SK-N-SH (cell line): ENCODE measurements around the gene SLC2A14. TPM values are rescaled to one million over a fixed set of nuclear protein-coding genes. Genes with fewer than 3 reads are reported as not detected.

Experiments used
- CTCF ChIA-PET: fragments of 300-600, 350-600 bp; formaldehyde crosslinking; extraction: SDS; loops from one replicate; lab custom pipeline; 2021; lab: Yijun Ruan, JAX
- POLR2A ChIA-PET: fragments of 350-600 bp; sonication (Branson Sonifier 250); formaldehyde crosslinking; extraction: SDS; loops from one replicate; lab custom pipeline; 2020; ENCODE audit warnings: antibody characterized with exemption, inconsistent platforms; lab: Yijun Ruan, JAX
- DNase-seq: peaks from one replicate; pipeline ENCODE4 v3.0.0; 2012
- H2AFZ ChIP-seq: fragments of 200-600 bp; sonication (generic); 2 replicates; pipeline ENCODE4 v1.8.1; 2016; ENCODE audit warnings: antibody characterized with exemption, mild to moderate bottlenecking, low read depth
- H3F3A ChIP-seq: fragments of 200-600 bp; sonication (generic); replicated peaks from 2 replicates; pipeline ENCODE3; 2016; ENCODE audit warnings: antibody characterized with exemption, mild to moderate bottlenecking; ENCODE audit not compliant: insufficient read depth
- H3K27ac ChIP-seq, 2 experiments: fragments of 200-500 bp in 1 of 2; fragments of 200-600 bp in 1 of 2; sonication (Bioruptor generic) in 1 of 2; sonication (generic), shearing (Covaris generic) in 1 of 2; 2 replicates each; pipeline versions ENCODE4 v1.5.1 to v1.6.1; 2014 to 2016; ENCODE audit warnings: low read depth in 2 of 2, inconsistent platforms in 1 of 2, low read length in 1 of 2, mild to moderate bottlenecking in 1 of 2, mixed read lengths in 1 of 2
- H3K27me3 ChIP-seq: fragments of 200-600 bp; sonication (generic), shearing (Covaris generic); 2 replicates; pipeline ENCODE4 v1.6.1; 2016; ENCODE audit warnings: mixed run types; ENCODE audit not compliant: insufficient read depth
- H3K36me3 ChIP-seq, 2 experiments: fragments of 200-500 bp in 1 of 2; fragments of 200-600 bp in 1 of 2; sonication (Bioruptor generic) in 1 of 2; sonication (generic) in 1 of 2; replicated peaks in 1 of 2; 2 replicates each; pipeline versions ENCODE3 to v1.5.1; 2014 to 2016; ENCODE audit warnings: low read length in 1 of 2, mild to moderate bottlenecking in 1 of 2; ENCODE audit not compliant: insufficient read depth in 2 of 2, control insufficient read depth in 1 of 2
- H3K4me1 ChIP-seq, 2 experiments: fragments of 200-500 bp in 1 of 2; fragments of 200-600 bp in 1 of 2; sonication (Bioruptor generic) in 1 of 2; sonication (generic), shearing (Covaris generic) in 1 of 2; 2 replicates each; pipeline versions ENCODE4 v1.5.1 to v1.6.1; 2014 to 2016; ENCODE audit warnings: low read depth in 1 of 2, low read length in 1 of 2, mixed run types in 1 of 2; ENCODE audit not compliant: insufficient read depth in 2 of 2, control insufficient read depth in 1 of 2
- H3K4me2 ChIP-seq: fragments of 200-600 bp; sonication (generic), shearing (Covaris generic); 2 replicates; pipeline ENCODE4 v1.6.1; 2017; ENCODE audit warnings: mixed run types
- H3K4me3 ChIP-seq, 2 experiments: fragments of 200-500 bp in 1 of 2; fragments of 200-600 bp in 1 of 2; sonication (Bioruptor generic) in 1 of 2; sonication (generic), shearing (Covaris generic) in 1 of 2; 2 replicates each; pipeline versions ENCODE4 v1.5.1 to v1.8.1; 2014 to 2016; ENCODE audit warnings: low read depth in 2 of 2, inconsistent platforms in 1 of 2, low read length in 1 of 2, mild to moderate bottlenecking in 1 of 2, mixed read lengths in 1 of 2, moderate library complexity in 1 of 2
- H3K79me2 ChIP-seq: fragments of 200-600 bp; sonication (generic); 2 replicates; pipeline ENCODE4 v1.8.1; 2017; ENCODE audit warnings: mild to moderate bottlenecking; ENCODE audit not compliant: insufficient read depth
- H3K9ac ChIP-seq: fragments of 200-600 bp; sonication (generic); 2 replicates; pipeline ENCODE4 v1.6.1; 2017; ENCODE audit warnings: mixed run types
- H3K9me2 ChIP-seq: fragments of 200-600 bp; sonication (generic); 2 replicates; pipeline ENCODE4 v1.6.1; 2017; ENCODE audit warnings: mixed run types
- H3K9me3 ChIP-seq: fragments of 200-600 bp; sonication (generic); 2 replicates; pipeline ENCODE4 v1.6.1; 2017; ENCODE audit warnings: mixed run types, mild to moderate bottlenecking, moderate library complexity
- H4K20me1 ChIP-seq: fragments of 200-600 bp; sonication (generic); 2 replicates; pipeline ENCODE4 v1.6.1; 2017; ENCODE audit warnings: mild to moderate bottlenecking, mixed run types; ENCODE audit not compliant: insufficient read depth
- CTCF ChIP-seq: fragments of 200-600 bp; sonication (generic); IDR thresholded peaks from 2 replicates; pipeline ENCODE4 v1.6.1; 2017; ENCODE audit warnings: antibody characterized with exemption, mild to moderate bottlenecking, moderate library complexity
- EZH2phosphoT487 ChIP-seq: fragments of 200-600 bp; sonication (generic); IDR thresholded peaks from 2 replicates; pipeline ENCODE4 v1.6.1; 2017; ENCODE audit warnings: low read depth, mixed run types, mild to moderate bottlenecking, antibody characterized with exemption, moderate library complexity, borderline replicate concordance
- FOXM1 ChIP-seq: IDR thresholded peaks from 2 replicates; pipeline ENCODE4 v1.4.0; 2012; ENCODE audit warnings: low read depth, mild to moderate bottlenecking
- GATA2 ChIP-seq: sonication (generic); formaldehyde crosslinking; IDR thresholded peaks from 2 replicates; pipeline ENCODE4 v1.5.0; 2020; ENCODE audit warnings: mild to moderate bottlenecking, missing genetic modification reagents
- IRF3 ChIP-seq: fragments of 150-350 bp; IDR thresholded peaks from 2 replicates; pipeline ENCODE4 v1.6.1; 2016; ENCODE audit warnings: mild to moderate bottlenecking, low read depth, low read length
- JUND ChIP-seq: IDR thresholded peaks from 2 replicates; pipeline ENCODE4 v1.4.0; 2012
- MAX ChIP-seq: IDR thresholded peaks from 2 replicates; pipeline ENCODE4 v1.4.0; 2012; ENCODE audit warnings: low read depth
- RCOR1 ChIP-seq: fragments of 150-350 bp; IDR thresholded peaks from 2 replicates; pipeline ENCODE4 v1.6.1; 2017; ENCODE audit warnings: antibody characterized with exemption, low read length
- REST ChIP-seq: IDR thresholded peaks from 2 replicates; pipeline ENCODE4 v1.6.1; 2012; ENCODE audit warnings: mild to moderate bottlenecking, low read depth, low read length, moderate library complexity
- SMC3 ChIP-seq: IDR thresholded peaks from 2 replicates; pipeline ENCODE4 v1.6.1; 2012; ENCODE audit warnings: low read depth, low read length, improper control_type of control experiment
- TCF12 ChIP-seq: IDR thresholded peaks from 2 replicates; pipeline ENCODE4 v1.4.0; 2012
- YY1 ChIP-seq: IDR thresholded peaks from 2 replicates; pipeline ENCODE4 v1.4.0; 2012; ENCODE audit warnings: low read depth, mild to moderate bottlenecking
- WGBS: methylation state at CpG from one replicate; pipeline ENCODE4 v1.1.6; 2017; ENCODE audit warnings: low lambda C conversion rate; 5-methylcytosine and 5-hydroxymethylcytosine counted together
- polyA plus RNA-seq, 3 experiments: library from polyadenylated mRNA; depleted of rRNA; stranded (reverse); fragments of >200 nt; gene quantifications; 2 replicates each; pipeline ENCODE4 v1.2.3, GENCODE V29; 2012

SLC2A14 gene
- polyA plus RNA-seq, 1 of the 3 experiments (the other 2 are of a cell fraction) = 0.39 TPM

GRCh38 chr12:7781274-7781673 is 91.4 kb downstream of the SLC2A14 start:
- CTCF ChIA-PET = no interaction called here
- Histone ChIP-seq H3K27me3 (peaks cover 26% of the 10 kb centered on the region; the same call in 1 of the 2 replicates), H3K79me2 (no peaks in the 10 kb centered on the region), H3K4me2 (no peak overlapping the region), H3K9me2 (no peaks in the 10 kb centered on the region), H2AFZ (no peak overlapping the region), H3K36me3 (no peaks in the 10 kb centered on the region), H3K9ac (no peak overlapping the region), H4K20me1 (no peaks in the 10 kb centered on the region), H3K9me3 (no peaks in the 10 kb centered on the region), H3K4me3 (no peak overlapping the region), H3K27ac (no peak overlapping the region), H3K4me1 (no peaks in the 10 kb centered on the region), H3F3A (no peaks in the 10 kb centered on the region)
- 29% methylated on average over 3 of the region's 3 CpGs for WGBS
- POLR2A ChIA-PET = no interaction called here
- DNase-seq = no peak
- TF ChIP-seq SMC3 = no peak
- TF ChIP-seq FOXM1 = no peak
- no peak for TF ChIP-seq IRF3
- no peak for TF ChIP-seq MAX
- TF ChIP-seq YY1 = no peak
- no peak for TF ChIP-seq RCOR1
- no peak for TF ChIP-seq CTCF
- no peak for TF ChIP-seq JUND
- TF ChIP-seq REST = no peak
- no peak for TF ChIP-seq GATA2 (CRISPR knock-in tag)
- TF ChIP-seq EZH2phosphoT487 = no peak
- no peak for TF ChIP-seq TCF12
- TF ChIP-seq, all 33 proteins: peak for 0
